ENCODE measurements around the gene ESR1. TPM values are rescaled to one million over a fixed set of nuclear protein-coding genes. Genes with fewer than 3 reads are reported as not detected.

The ESR1 gene
- polyA plus RNA-seq, 3 donors = 0.12 to 0.24 (median 0.23) TPM

- Histone ChIP-seq H3K4me2 (replicated peaks; ENCODE audit: extremely low read depth, low read length, poor library complexity, severe bottlenecking) (no peak overlapping the region), H2AFZ (ENCODE audit: insufficient read depth, low read depth, low read length, poor library complexity, severe bottlenecking) (no peak overlapping the region), H3K27ac (ENCODE audit: low read depth in 1 of 2, low read length in 2 of 2) (no peak overlapping the region), H3K36me3 (replicated peaks in 1 of 2; ENCODE audit: control insufficient read depth in 1 of 2, insufficient read depth in 2 of 2, low read length in 2 of 2) (no peaks in the 10 kb centered on the region), H3K9me3 (replicated peaks in 1 of 2; ENCODE audit: control insufficient read depth in 1 of 2, insufficient read depth in 1 of 2, low read length in 2 of 2) (no peaks in the 10 kb centered on the region), H3K4me1 (ENCODE audit: control insufficient read depth in 1 of 2, insufficient read depth in 2 of 2, low read length in 2 of 2) (no peaks in the 10 kb centered on the region), H3K79me2 (ENCODE audit: insufficient read depth, low read length) (no peaks in the 10 kb centered on the region), H3K27me3 (ENCODE audit: control insufficient read depth in 2 of 2, insufficient read depth in 2 of 2, low read length in 2 of 2) (no peaks in the 10 kb centered on the region), H3K4me3 (replicated peaks in 1 of 3; ENCODE audit: low read depth in 2 of 3, low read length in 3 of 3) (no peak overlapping the region), H4K20me1 (ENCODE audit: insufficient read depth, low read length) (no peaks in the 10 kb centered on the region), H3K9ac (ENCODE audit: insufficient read depth, low read length, poor library complexity, severe bottlenecking) (no peak overlapping the region)
- no peak overlapping the region for H3K4me3 Mint-ChIP-seq
- no peaks in the 10 kb centered on the region for H3K27me3 Mint-ChIP-seq (ENCODE audit: low read depth in 3 of 3)
- no peaks in the 10 kb centered on the region for H3K36me3 Mint-ChIP-seq
- DNase-seq = no peak
- intact Hi-C loops (cut with micrococcal nuclease) = no loop called here
- WGBS (ENCODE audit: insufficient coverage) = 100% methylated on average over 2 of the region's 2 CpGs
- no peak overlapping the region for H3K27ac Mint-ChIP-seq
- TF ChIP-seq, protein P1, sequence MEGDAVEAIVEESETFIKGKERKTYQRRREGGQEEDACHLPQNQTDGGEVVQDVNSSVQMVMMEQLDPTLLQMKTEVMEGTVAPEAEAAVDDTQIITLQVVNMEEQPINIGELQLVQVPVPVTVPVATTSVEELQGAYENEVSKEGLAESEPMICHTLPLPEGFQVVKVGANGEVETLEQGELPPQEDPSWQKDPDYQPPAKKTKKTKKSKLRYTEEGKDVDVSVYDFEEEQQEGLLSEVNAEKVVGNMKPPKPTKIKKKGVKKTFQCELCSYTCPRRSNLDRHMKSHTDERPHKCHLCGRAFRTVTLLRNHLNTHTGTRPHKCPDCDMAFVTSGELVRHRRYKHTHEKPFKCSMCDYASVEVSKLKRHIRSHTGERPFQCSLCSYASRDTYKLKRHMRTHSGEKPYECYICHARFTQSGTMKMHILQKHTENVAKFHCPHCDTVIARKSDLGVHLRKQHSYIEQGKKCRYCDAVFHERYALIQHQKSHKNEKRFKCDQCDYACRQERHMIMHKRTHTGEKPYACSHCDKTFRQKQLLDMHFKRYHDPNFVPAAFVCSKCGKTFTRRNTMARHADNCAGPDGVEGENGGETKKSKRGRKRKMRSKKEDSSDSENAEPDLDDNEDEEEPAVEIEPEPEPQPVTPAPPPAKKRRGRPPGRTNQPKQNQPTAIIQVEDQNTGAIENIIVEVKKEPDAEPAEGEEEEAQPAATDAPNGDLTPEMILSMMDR (IDR thresholded peaks at IDR 0.05) = no peak
- no peaks in the 10 kb centered on the region for H3K9me3 Mint-ChIP-seq
- no peaks in the 10 kb centered on the region for H3K4me1 Mint-ChIP-seq
Measured at GRCh38 chr6:151911401-151911800, 103.9 kb downstream of the ESR1 start.

- Mint-ChIP-seq H3K36me3 (no peaks in the 10 kb centered on the region), H3K4me1 (no peaks in the 10 kb centered on the region), H3K4me3 (no peak overlapping the region), H3K27ac (no peak overlapping the region), H3K9me3 (peaks cover 0 to under 1% (median 0%) of the 10 kb centered on the region in 7 donors), H3K27me3 (ENCODE audit: low read depth in 3 of 3) (no peaks in the 10 kb centered on the region)
- Histone ChIP-seq H3K27ac (ENCODE audit: low read depth in 1 of 2, low read length in 2 of 2) (no peak overlapping the region), H3K4me1 (ENCODE audit: control insufficient read depth in 1 of 2, insufficient read depth in 2 of 2, low read length in 2 of 2) (no peaks in the 10 kb centered on the region), H4K20me1 (ENCODE audit: insufficient read depth, low read length) (no peaks in the 10 kb centered on the region), H3K4me2 (replicated peaks; ENCODE audit: extremely low read depth, low read length, poor library complexity, severe bottlenecking) (no peak overlapping the region), H2AFZ (ENCODE audit: insufficient read depth, low read depth, low read length, poor library complexity, severe bottlenecking) (no peak overlapping the region), H3K4me3 (replicated peaks in 1 of 3; ENCODE audit: low read depth in 2 of 3, low read length in 3 of 3) (no peak overlapping the region), H3K36me3 (replicated peaks in 1 of 2; ENCODE audit: control insufficient read depth in 1 of 2, insufficient read depth in 2 of 2, low read length in 2 of 2) (no peaks in the 10 kb centered on the region), H3K9me3 (replicated peaks in 1 of 2; ENCODE audit: control insufficient read depth in 1 of 2, insufficient read depth in 1 of 2, low read length in 2 of 2) (no peaks in the 10 kb centered on the region), H3K27me3 (ENCODE audit: control insufficient read depth in 2 of 2, insufficient read depth in 2 of 2, low read length in 2 of 2) (no peaks in the 10 kb centered on the region), H3K79me2 (ENCODE audit: insufficient read depth, low read length) (no peaks in the 10 kb centered on the region), H3K9ac (ENCODE audit: insufficient read depth, low read length, poor library complexity, severe bottlenecking) (no peak overlapping the region)
- TF ChIP-seq, protein P1 (IDR thresholded peaks at IDR 0.05) = no peak
- intact Hi-C loops (cut with micrococcal nuclease) = no loop called here
- no CpG with 5 or more reads among the region's 4 CpGs for WGBS (ENCODE audit: insufficient coverage)
- DNase-seq = no peak
Measured at GRCh38 chr6:151914484-151914883, 107.0 kb downstream of the ESR1 start.

Measured in CD14-positive monocyte (primary cell).